ENCODE data around the gene ZNF346. TPM values are rescaled to one million over a fixed set of nuclear protein-coding genes. Genes with fewer than 3 reads are reported as not detected.

ZNF346 gene
- total RNA-seq, 1 donor from 2014 or later, result 31.0 TPM

- no peak overlapping the region for H3K27ac Mint-ChIP-seq
- no peak for TF ChIP-seq CTCF (conservative IDR thresholded peaks at IDR 0.05)
- H3K4me1 Mint-ChIP-seq (ENCODE audit: unreplicated experiment), result peaks cover 4% of the 10 kb centered on the region
Observed at GRCh38 chr5:177097016-177097985, 74.8 kb downstream of the ZNF346 start.

GRCh38 chr5:177098120-177098469 is 75.6 kb downstream of the ZNF346 start:
- Mint-ChIP-seq H3K4me1 (ENCODE audit: unreplicated experiment) (peaks cover 4% of the 10 kb centered on the region), H3K4me3 (no peak overlapping the region), H3K27ac (no peak overlapping the region), H3K27me3 (no peaks in the 10 kb centered on the region), H3K36me3 (no peaks in the 10 kb centered on the region), H3K9me3 (no peaks in the 10 kb centered on the region)
- no peak for TF ChIP-seq CTCF (conservative IDR thresholded peaks at IDR 0.05)
- no peak for DNase-seq (ENCODE audit: extremely low spot score, unreplicated experiment)

More at GRCh38 chr5:177097016-177097985, 74.8 kb downstream of the ZNF346 start:
- Mint-ChIP-seq H3K4me3 (no peak overlapping the region), H3K9me3 (no peaks in the 10 kb centered on the region), H3K27me3 (no peaks in the 10 kb centered on the region), H3K36me3 (no peaks in the 10 kb centered on the region)
- no peak for DNase-seq (ENCODE audit: extremely low spot score, unreplicated experiment)

- no peaks in the 10 kb centered on the region for H3K9me3 Mint-ChIP-seq
- H3K27ac Mint-ChIP-seq, result peak overlapping the region; percentile 39
- no peak for DNase-seq (ENCODE audit: extremely low spot score, unreplicated experiment)
- H3K36me3 Mint-ChIP-seq, result no peaks in the 10 kb centered on the region
- TF ChIP-seq CTCF (conservative IDR thresholded peaks at IDR 0.05), result no peak
- H3K4me1 Mint-ChIP-seq (ENCODE audit: unreplicated experiment), result peaks cover 4% of the 10 kb centered on the region
- H3K27me3 Mint-ChIP-seq, result no peaks in the 10 kb centered on the region
- H3K4me3 Mint-ChIP-seq, result no peak overlapping the region
Observed at GRCh38 chr5:177098470-177099141, 76.1 kb downstream of the ZNF346 start.

GRCh38 chr5:177099422-177100093 is 77.1 kb downstream of the ZNF346 start:
- H3K27ac Mint-ChIP-seq, result no peak overlapping the region
- no peaks in the 10 kb centered on the region for H3K9me3 Mint-ChIP-seq
- H3K4me1 Mint-ChIP-seq (ENCODE audit: unreplicated experiment), result peaks cover 4% of the 10 kb centered on the region
- no peak for TF ChIP-seq CTCF (conservative IDR thresholded peaks at IDR 0.05)
- no peaks in the 10 kb centered on the region for H3K27me3 Mint-ChIP-seq
- DNase-seq (ENCODE audit: extremely low spot score, unreplicated experiment), result no peak
- H3K36me3 Mint-ChIP-seq, result no peaks in the 10 kb centered on the region
- no peak overlapping the region for H3K4me3 Mint-ChIP-seq

GRCh38 chr5:177100714-177101121 is 78.2 kb downstream of the ZNF346 start:
- no peaks in the 10 kb centered on the region for H3K36me3 Mint-ChIP-seq
- H3K4me3 Mint-ChIP-seq, result no peak overlapping the region
- no peak for TF ChIP-seq CTCF (conservative IDR thresholded peaks at IDR 0.05)
- no peak overlapping the region for H3K27ac Mint-ChIP-seq
- no peak for DNase-seq (ENCODE audit: extremely low spot score, unreplicated experiment)
- H3K9me3 Mint-ChIP-seq, result no peaks in the 10 kb centered on the region
- H3K27me3 Mint-ChIP-seq, result no peaks in the 10 kb centered on the region
- H3K4me1 Mint-ChIP-seq (ENCODE audit: unreplicated experiment), result no peaks in the 10 kb centered on the region
